Measurements from ENCODE around the gene FARSA.
A peak's percentile ranks its signal among the peaks of the same experiment; 100 is the strongest.

The FARSA gene

GRCh38 chr19:12888006-12888603 lies 45.4 kb downstream of the FARSA start:
- no peak for DNase-seq

GRCh38 chr19:12886969-12887747 lies 46.4 kb downstream of the FARSA start, which contains the start of gene KLF1:
KLF1 (minus strand) TSS chr19:12887201; CDS start chr19:12887140, 61 bp downstream.
- DNase-seq, result no peak

GRCh38 chr19:12886651-12886968 lies 46.9 kb downstream of the FARSA start:
- no peak for DNase-seq

- DNase-seq, result no peak
Measured at GRCh38 chr19:12885749-12886650, 47.5 kb downstream of the FARSA start.

- DNase-seq, result peak; percentile 80
Measured at GRCh38 chr19:12884926-12885748, 48.4 kb downstream of the FARSA start.

- no peak for DNase-seq
Measured at GRCh38 chr19:12884627-12884925, 48.9 kb downstream of the FARSA start.

- DNase-seq, result no peak
Measured at GRCh38 chr19:12884202-12884601, 49.3 kb downstream of the FARSA start.

- no peak for DNase-seq
Measured at GRCh38 chr19:12882589-12882988, 50.9 kb downstream of the FARSA start.

GRCh38 chr19:12881172-12881808 lies 52.2 kb downstream of the FARSA start, which contains the start of gene DNASE2:
DNASE2 (minus strand) TSS chr19:12881449; CDS start chr19:12881375, 74 bp downstream.
- peak; percentile 88 for DNase-seq

GRCh38 chr19:12880551-12881171 lies 52.9 kb downstream of the FARSA start:
- DNase-seq, result no peak

- no peak for DNase-seq
Measured at GRCh38 chr19:12875086-12875485, 58.4 kb downstream of the FARSA start.

- DNase-seq, result no peak
Measured at GRCh38 chr19:12873891-12874745, 59.4 kb downstream of the FARSA start.

- DNase-seq, result no peak
Measured at GRCh38 chr19:12872941-12873890, 60.3 kb downstream of the FARSA start.
